Fibroblast of the aortic adventitia (primary cell): ENCODE measurements around the gene GFPT1. TPM values are rescaled to one million over a fixed set of nuclear protein-coding genes. Genes with fewer than 3 reads are reported as not detected.

Experiments
- DNase-seq: peaks from one replicate; pipeline ENCODE4 v3.0.0-alpha.2; 2010; ENCODE audit warnings: low read depth
- H3K4me3 ChIP-seq: 2 replicates; pipeline ENCODE4 v1.5.1; 2011; ENCODE audit warnings: low read depth, mild to moderate bottlenecking, control low read depth, low read length, moderate library complexity
- total RNA-seq: library from RNA; depleted of rRNA; stranded (reverse); fragments of >200 nt; gene quantifications from 2 replicates; pipeline ENCODE4 v1.2.3, GENCODE V29; 2012; ENCODE audit warnings: low replicate concordance
- TF ChIP-seq, protein P1 (sequence below): IDR thresholded peaks from 2 replicates; pipeline ENCODE4 v1.5.1; 2011; ENCODE audit warnings: mild to moderate bottlenecking, low read length, control low read depth, inconsistent platforms; ENCODE audit not compliant: insufficient read depth

Gene GFPT1
- total RNA-seq, 1 donor: 72.0 TPM

DNA sequence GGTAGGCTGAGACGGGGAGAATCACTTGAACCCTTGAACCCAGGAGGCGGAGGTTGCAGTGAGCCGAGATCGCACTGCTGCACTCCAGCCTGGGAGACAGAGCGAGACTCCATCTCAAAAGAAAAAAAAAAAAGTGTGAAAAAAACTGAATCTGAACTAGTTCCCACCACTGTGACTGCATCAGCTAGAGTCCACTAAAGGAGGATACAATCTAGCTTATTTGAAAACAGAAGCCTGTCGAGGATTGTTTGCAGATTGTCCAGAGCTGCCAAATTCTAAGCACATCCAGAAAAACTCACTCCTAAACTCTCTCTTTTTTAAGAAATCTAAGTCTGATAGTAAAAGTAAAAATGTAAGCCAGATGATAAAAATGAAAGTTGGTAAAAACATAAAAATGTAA, 10.6 kb downstream of the GFPT1 start:
- H3K4me3 ChIP-seq: no peak overlapping the region
- no peak for DNase-seq
- TF ChIP-seq, protein P1, sequence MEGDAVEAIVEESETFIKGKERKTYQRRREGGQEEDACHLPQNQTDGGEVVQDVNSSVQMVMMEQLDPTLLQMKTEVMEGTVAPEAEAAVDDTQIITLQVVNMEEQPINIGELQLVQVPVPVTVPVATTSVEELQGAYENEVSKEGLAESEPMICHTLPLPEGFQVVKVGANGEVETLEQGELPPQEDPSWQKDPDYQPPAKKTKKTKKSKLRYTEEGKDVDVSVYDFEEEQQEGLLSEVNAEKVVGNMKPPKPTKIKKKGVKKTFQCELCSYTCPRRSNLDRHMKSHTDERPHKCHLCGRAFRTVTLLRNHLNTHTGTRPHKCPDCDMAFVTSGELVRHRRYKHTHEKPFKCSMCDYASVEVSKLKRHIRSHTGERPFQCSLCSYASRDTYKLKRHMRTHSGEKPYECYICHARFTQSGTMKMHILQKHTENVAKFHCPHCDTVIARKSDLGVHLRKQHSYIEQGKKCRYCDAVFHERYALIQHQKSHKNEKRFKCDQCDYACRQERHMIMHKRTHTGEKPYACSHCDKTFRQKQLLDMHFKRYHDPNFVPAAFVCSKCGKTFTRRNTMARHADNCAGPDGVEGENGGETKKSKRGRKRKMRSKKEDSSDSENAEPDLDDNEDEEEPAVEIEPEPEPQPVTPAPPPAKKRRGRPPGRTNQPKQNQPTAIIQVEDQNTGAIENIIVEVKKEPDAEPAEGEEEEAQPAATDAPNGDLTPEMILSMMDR: no peak

DNA sequence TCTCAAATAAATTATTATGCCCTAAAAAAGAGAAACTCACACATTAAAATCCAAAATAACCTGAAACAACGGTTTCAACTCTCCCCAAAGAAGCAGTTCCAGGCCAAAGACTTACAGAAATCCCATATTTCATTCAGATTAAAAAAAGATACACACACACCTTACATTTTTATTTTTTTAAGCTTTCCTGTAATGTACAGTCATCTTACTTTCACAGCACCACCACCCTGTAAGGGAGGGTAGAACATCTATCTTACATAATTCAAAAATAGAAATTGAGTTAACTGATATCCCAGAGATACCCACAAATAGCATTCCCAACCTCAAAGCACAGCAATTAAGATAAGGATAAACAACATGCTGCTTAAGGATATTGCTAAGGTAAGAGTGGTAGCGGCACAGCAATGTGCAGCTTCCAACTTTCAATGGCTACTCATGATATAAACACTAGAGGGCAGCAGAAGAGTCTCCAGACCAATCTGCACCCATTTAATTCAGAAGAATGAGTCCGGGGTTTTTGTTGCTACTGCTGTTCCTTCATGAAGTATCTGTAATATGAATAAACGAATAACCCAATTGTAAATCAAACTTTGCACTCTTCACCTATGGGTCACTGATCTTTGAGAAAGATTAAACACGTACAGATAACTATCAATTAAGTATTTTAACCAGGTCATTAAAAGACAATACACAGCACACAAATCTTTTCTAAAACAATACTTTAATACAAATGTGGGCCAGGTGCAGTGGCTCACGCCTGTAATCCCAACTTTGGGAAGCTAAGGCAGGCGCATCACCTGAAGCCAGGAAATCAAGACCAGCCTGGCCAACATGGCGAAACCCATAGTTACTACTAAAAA, 11.3 kb downstream of the GFPT1 start:
- H3K4me3 ChIP-seq: no peak overlapping the region
- DNase-seq: peak; percentile 39
- TF ChIP-seq, protein P1: peak; percentile 50

DNA sequence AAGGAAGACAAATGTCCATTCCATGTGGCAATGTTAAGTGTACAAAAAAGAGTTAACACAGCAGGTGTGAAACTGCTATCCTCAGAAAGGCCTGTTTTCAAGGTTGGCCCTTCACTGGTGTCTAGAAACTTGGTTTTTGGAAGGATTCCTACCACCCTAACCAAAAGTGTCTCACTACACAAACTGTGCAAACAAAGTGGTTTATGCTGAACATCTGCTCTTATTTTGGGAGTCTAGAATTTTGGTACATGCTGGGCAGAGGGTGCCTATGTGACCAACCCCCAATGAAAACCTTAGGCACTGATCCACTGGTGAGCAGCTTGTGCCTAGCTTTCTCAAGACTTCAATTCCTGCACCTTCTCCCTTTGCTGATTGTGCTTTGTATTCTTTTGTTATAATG, 14.3 kb downstream of the GFPT1 start:
- TF ChIP-seq, protein P1: no peak
- no peak overlapping the region for H3K4me3 ChIP-seq
- no peak for DNase-seq

DNA sequence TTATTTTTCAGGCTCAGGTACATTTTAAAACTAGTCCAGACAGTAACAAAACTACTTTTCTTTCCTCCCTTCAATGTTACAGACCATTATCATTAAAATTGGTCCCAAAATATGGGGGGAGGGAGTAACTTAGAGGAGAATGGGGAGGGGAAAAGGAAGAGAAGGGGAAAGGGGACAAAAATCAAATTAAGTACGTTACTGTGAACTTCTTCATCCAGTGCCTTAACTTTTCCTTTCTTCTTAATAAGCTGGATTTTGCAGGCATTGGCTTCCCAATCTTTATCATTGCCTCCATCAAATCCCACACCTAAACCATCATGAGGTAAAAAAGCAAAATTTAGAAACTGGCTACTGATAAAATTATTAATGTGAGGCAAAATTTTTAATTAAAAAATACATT, 17.2 kb downstream of the GFPT1 start:
- TF ChIP-seq, protein P1: no peak
- no peak overlapping the region for H3K4me3 ChIP-seq
- no peak for DNase-seq

DNA sequence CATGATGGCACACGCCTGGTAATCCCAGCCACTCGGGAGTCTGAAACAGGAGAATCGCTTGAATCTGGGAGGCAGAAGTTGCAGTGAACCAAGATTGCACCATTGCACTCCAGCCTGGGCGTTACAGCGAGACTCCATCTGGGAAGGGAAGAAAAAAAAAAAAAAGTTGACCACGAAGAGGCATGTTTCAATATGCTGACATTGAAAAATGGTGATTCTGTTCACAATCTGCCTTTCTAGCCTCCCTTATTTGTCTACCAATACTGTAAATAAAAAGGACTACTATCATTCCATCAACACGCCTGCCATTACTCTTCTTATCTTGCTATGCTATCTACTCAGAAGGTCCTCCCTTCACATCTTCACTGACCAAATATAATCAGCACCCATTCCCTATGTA, 18.4 kb downstream of the GFPT1 start:
- H3K4me3 ChIP-seq: no peak overlapping the region
- no peak for DNase-seq
- TF ChIP-seq, protein P1: no peak

DNA sequence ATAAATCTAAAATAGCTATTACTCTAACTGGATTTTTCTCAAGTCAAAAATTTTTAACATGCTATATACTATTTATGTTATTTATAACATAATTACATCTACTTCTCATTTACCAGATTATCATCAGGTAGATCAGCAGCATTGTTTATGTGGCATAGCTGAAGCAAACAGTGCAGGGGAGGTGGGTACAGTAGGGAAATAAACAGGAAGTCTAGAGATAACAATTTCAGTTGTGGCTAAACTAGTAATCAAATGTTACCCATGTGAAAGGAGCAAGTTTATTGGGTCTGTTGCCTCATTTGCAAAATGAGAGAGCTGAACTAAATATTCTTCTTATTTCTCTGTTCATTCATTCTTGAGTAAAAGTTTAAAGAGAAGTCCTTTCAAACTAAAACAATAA, 27.7 kb downstream of the GFPT1 start:
- TF ChIP-seq, protein P1: no peak
- no peak for DNase-seq
- no peak overlapping the region for H3K4me3 ChIP-seq
